OCI-LY7 (cell line): Measurements from ENCODE around the gene URB2. TPM values are rescaled to one million over a fixed set of nuclear protein-coding genes. Genes with fewer than 3 reads are reported as not detected.
"Not testable (repeated sequence)": the region's sequence is repeated elsewhere in the genome, so short reads cannot be mapped to it uniquely, and the experiment has no call there.

Experiments used
- BruUV-seq: library from RNA; stranded (reverse); fragments of 400-500 nt; replicated peaks from 2 replicates; lab custom pipeline; 2021; lab: Mats Ljungman, UMichigan
- CTCF ChIA-PET: fragments of 300-600 bp; sonication (Branson Sonifier 250); formaldehyde crosslinking; loops from one replicate; lab custom pipeline; 2022; ENCODE audit warnings: antibody characterized with exemption; ENCODE audit not compliant: unreplicated experiment; lab: Charles Lee
- POLR2A ChIA-PET: fragments of 300-600 bp; sonication (Branson Sonifier 250); formaldehyde crosslinking; loops from one replicate; lab custom pipeline; 2022; ENCODE audit warnings: antibody characterized with exemption; lab: Charles Lee
- DNase-seq: peaks from one replicate; pipeline ENCODE4 v3.0.0-alpha.2; 2015; ENCODE audit warnings: low spot score
- H2AFZ ChIP-seq: fragments of 200-600 bp; sonication (generic), shearing (Covaris generic); 2 replicates; pipeline ENCODE4 v1.6.1; 2014; ENCODE audit warnings: mild to moderate bottlenecking, antibody characterized with exemption, low read length, moderate library complexity
- H3K27ac ChIP-seq: fragments of 200-600 bp; sonication (generic); 2 replicates; pipeline ENCODE4 v1.5.1; 2014; ENCODE audit warnings: mixed run types, low read depth, mild to moderate bottlenecking, moderate library complexity, low read length, inconsistent platforms; ENCODE audit not compliant: poor library complexity, severe bottlenecking
- H3K36me3 ChIP-seq: fragments of 200-600 bp; sonication (generic); 2 replicates; pipeline ENCODE4 v1.6.1; 2014; ENCODE audit warnings: mild to moderate bottlenecking, antibody characterized with exemption, low read length, moderate library complexity, mixed read lengths; ENCODE audit not compliant: insufficient read depth
- H3K4me1 ChIP-seq: fragments of 200-600 bp; sonication (generic); 2 replicates; pipeline ENCODE4 v1.5.1; 2014; ENCODE audit warnings: mild to moderate bottlenecking, low read length; ENCODE audit not compliant: insufficient read depth, poor library complexity, severe bottlenecking
- H3K4me2 ChIP-seq: fragments of 200-600 bp; sonication (generic); 2 replicates; pipeline ENCODE4 v1.6.1; 2014; ENCODE audit warnings: mild to moderate bottlenecking, low read length
- H3K4me3 ChIP-seq: fragments of 200-600 bp; sonication (generic); 2 replicates; pipeline ENCODE4 v1.5.1; 2014; ENCODE audit warnings: mild to moderate bottlenecking, low read depth, low read length; ENCODE audit not compliant: poor library complexity, severe bottlenecking
- H3K79me2 ChIP-seq: fragments of 200-600 bp; sonication (generic); 2 replicates; pipeline ENCODE4 v1.6.1; 2016; ENCODE audit warnings: low read depth, mild to moderate bottlenecking, low read length, moderate library complexity, mixed read lengths; ENCODE audit not compliant: insufficient read depth
- H3K9me2 ChIP-seq: fragments of 200-600 bp; sonication (generic); 2 replicates; pipeline ENCODE4 v1.6.1; 2016; ENCODE audit warnings: mild to moderate bottlenecking, low read length, mixed read lengths; ENCODE audit not compliant: insufficient read depth
- H3K9me3 ChIP-seq: fragments of 200-600 bp; sonication (generic); 2 replicates; pipeline ENCODE4 v1.6.1; 2014; ENCODE audit warnings: mild to moderate bottlenecking, mixed run types, low read length, mixed read lengths
- H4K20me1 ChIP-seq: fragments of 200-600 bp; sonication (generic); 2 replicates; pipeline ENCODE4 v1.6.1; 2014; ENCODE audit warnings: mild to moderate bottlenecking, antibody characterized with exemption, low read length, moderate library complexity, mixed read lengths; ENCODE audit not compliant: insufficient read depth
- CTCF ChIP-seq: fragments of 200-600 bp; sonication (generic); conservative IDR thresholded peaks from 2 replicates; pipeline ENCODE4 v1.5.1; 2014; ENCODE audit warnings: mild to moderate bottlenecking, antibody characterized with exemption, low read length, moderate library complexity, mixed read lengths
- EZH2phosphoT487 ChIP-seq: fragments of 200-600 bp; sonication (generic); IDR thresholded peaks from 2 replicates; pipeline ENCODE4 v1.6.1; 2018; ENCODE audit warnings: low read depth, borderline replicate concordance, mild to moderate bottlenecking, mixed run types, antibody characterized with exemption, low read length, moderate library complexity, mixed read lengths
- intact Hi-C: fragments of 100-400 bp; cut with micrococcal nuclease; formaldehyde crosslinking; loops from one replicate; pipeline ENCODE4 v1.10.0; 2022; ENCODE audit not compliant: unreplicated experiment
- total RNA-seq, 2 experiments: library from RNA; depleted of rRNA in 1 of 2; stranded (reverse); fragments of >200 nt in 1 of 2; shearing (Covaris generic) in 1 of 2; gene quantifications; 2 replicates each; pipeline ENCODE4 v1.2.3, GENCODE V29; 2014 to 2022

URB2 gene
- total RNA-seq, 2 experiments from 2014 or later: 25.1 to 30.2 TPM

GRCh38 chr1:229699613-229700267 is 73.7 kb downstream of the URB2 start:
- Histone ChIP-seq H3K36me3 (no peaks in the 10 kb centered on the region), H3K4me2 (no peak overlapping the region), H3K9me3 (no peaks in the 10 kb centered on the region), H3K4me3 (no peak overlapping the region), H3K9me2 (no peaks in the 10 kb centered on the region), H3K4me1 (peaks cover 30% of the 10 kb centered on the region), H3K27ac (no peak overlapping the region), H4K20me1 (no peaks in the 10 kb centered on the region), H3K79me2 (no peaks in the 10 kb centered on the region), H2AFZ (no peak overlapping the region; the same call in 1 of the 2 replicates)
- intact Hi-C loops: no loop called here
- POLR2A ChIA-PET: no interaction called here
- CTCF ChIA-PET: no interaction called here
- no peak for DNase-seq
- TF ChIP-seq EZH2phosphoT487 (no peak), CTCF (no peak)
- BruUV-seq: no TSS peak

- H3K4me1 ChIP-seq: peaks cover 6% of the 10 kb centered on the region
- TF ChIP-seq CTCF (no peak), EZH2phosphoT487 (no peak)
- no peak overlapping the region for H3K4me2 ChIP-seq
- H3K27ac ChIP-seq: no peak overlapping the region
- no peak overlapping the region for H3K4me3 ChIP-seq
- H3K9me2 ChIP-seq: no peaks in the 10 kb centered on the region
- ChIA-PET CTCF (interaction anchor here (0.8 kb wide), 1 partner anchor 8 kb away, joined by 8 read pairs; no protein-coding TSS in a partner anchor), POLR2A (interaction anchor here (0.6 kb wide), 4 partner anchors 32 to 737 kb away, joined by 3 to 5 read pairs (median 4); no protein-coding TSS in a partner anchor)
- DNase-seq: no peak
- no peaks in the 10 kb centered on the region for H3K79me2 ChIP-seq
- peaks cover 14% of the 10 kb centered on the region; the same call in 1 of the 2 replicates for H3K9me3 ChIP-seq
- no peaks in the 10 kb centered on the region for H4K20me1 ChIP-seq
- H2AFZ ChIP-seq: no peak overlapping the region
- no peaks in the 10 kb centered on the region for H3K36me3 ChIP-seq
- no TSS peak for BruUV-seq
- intact Hi-C loops: no loop called here
Measured at GRCh38 chr1:229704157-229704556, 78.1 kb downstream of the URB2 start.

- H3K4me3 ChIP-seq, H3K79me2 ChIP-seq, H3K36me3 ChIP-seq, DNase-seq, H3K9me2 ChIP-seq, H3K27ac ChIP-seq, intact Hi-C loops, H2AFZ ChIP-seq, BruUV-seq, H3K4me1 ChIP-seq, H3K4me2 ChIP-seq, CTCF ChIA-PET, H4K20me1 ChIP-seq: not testable (repeated sequence)
- POLR2A ChIA-PET: interaction anchor here (0.7 kb wide), 1 partner anchor 84 kb away, joined by 3 read pairs; no protein-coding TSS in a partner anchor
- H3K9me3 ChIP-seq: peaks cover 14% of the 10 kb centered on the region; the same call in 1 of the 2 replicates
Measured at GRCh38 chr1:229705152-229705551, 79.1 kb downstream of the URB2 start.

GRCh38 chr1:229707127-229707526 is 81.1 kb downstream of the URB2 start:
- H4K20me1 ChIP-seq, H3K4me1 ChIP-seq, H2AFZ ChIP-seq, H3K79me2 ChIP-seq, H3K36me3 ChIP-seq, intact Hi-C loops, BruUV-seq, H3K27ac ChIP-seq, H3K4me3 ChIP-seq, H3K4me2 ChIP-seq, DNase-seq, H3K9me2 ChIP-seq, CTCF ChIA-PET: not testable (repeated sequence)
- POLR2A ChIA-PET: interaction anchor here (0.7 kb wide), 1 partner anchor 14 kb away, joined by 3 read pairs; no protein-coding TSS in a partner anchor
- H3K9me3 ChIP-seq: peaks cover 14% of the 10 kb centered on the region; the same call in 1 of the 2 replicates
